ENCODE data around the gene GATA6. TPM values are rescaled to one million over a fixed set of nuclear protein-coding genes. Genes with fewer than 3 reads are reported as not detected.

The GATA6 gene
- polyA plus RNA-seq, 1 experiment: 1.5 TPM

DNA sequence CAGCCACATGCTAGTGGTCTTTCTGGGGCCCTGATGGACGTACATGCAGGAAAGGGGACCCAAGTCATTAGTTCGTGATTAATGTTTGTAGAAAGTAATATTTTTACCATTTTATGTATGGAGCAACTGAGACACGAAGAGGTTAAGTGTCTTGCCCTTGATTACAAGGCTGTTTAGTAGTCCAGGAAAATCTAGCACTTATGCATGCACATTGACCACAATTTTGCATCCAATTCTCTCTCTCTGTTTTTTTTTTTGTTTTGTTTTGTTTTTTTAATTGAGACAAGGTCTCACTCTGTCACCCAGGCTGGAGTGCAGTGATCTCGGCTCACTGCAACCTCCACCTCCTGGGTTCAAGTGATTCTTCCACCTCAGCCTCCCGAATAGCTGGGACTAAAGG is 8.3 kb upstream of the GATA6 start:
- peaks cover 59% of the 10 kb centered on the region for H3K27me3 ChIP-seq (ENCODE audit: control insufficient read depth, insufficient read depth, low read length)
- ChIA-PET CTCF (no interaction called here), POLR2A (no interaction called here)
- peaks cover 11% of the 10 kb centered on the region; the same call in 1 of the 2 replicates for H3K9me3 ChIP-seq (ENCODE audit: control insufficient read depth, insufficient read depth, low read length)
- no peak overlapping the region for H3K4me3 ChIP-seq (ENCODE audit: low read depth, low read length)
- no peak overlapping the region for H3K27ac ChIP-seq (ENCODE audit: low read depth, low read length)
- DNase-seq (ENCODE audit: low read depth, low spot score): no peak
- TF ChIP-seq, protein P1, sequence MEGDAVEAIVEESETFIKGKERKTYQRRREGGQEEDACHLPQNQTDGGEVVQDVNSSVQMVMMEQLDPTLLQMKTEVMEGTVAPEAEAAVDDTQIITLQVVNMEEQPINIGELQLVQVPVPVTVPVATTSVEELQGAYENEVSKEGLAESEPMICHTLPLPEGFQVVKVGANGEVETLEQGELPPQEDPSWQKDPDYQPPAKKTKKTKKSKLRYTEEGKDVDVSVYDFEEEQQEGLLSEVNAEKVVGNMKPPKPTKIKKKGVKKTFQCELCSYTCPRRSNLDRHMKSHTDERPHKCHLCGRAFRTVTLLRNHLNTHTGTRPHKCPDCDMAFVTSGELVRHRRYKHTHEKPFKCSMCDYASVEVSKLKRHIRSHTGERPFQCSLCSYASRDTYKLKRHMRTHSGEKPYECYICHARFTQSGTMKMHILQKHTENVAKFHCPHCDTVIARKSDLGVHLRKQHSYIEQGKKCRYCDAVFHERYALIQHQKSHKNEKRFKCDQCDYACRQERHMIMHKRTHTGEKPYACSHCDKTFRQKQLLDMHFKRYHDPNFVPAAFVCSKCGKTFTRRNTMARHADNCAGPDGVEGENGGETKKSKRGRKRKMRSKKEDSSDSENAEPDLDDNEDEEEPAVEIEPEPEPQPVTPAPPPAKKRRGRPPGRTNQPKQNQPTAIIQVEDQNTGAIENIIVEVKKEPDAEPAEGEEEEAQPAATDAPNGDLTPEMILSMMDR (IDR thresholded peaks at IDR 0.05; ENCODE audit: low read depth, low read length): no peak

DNA sequence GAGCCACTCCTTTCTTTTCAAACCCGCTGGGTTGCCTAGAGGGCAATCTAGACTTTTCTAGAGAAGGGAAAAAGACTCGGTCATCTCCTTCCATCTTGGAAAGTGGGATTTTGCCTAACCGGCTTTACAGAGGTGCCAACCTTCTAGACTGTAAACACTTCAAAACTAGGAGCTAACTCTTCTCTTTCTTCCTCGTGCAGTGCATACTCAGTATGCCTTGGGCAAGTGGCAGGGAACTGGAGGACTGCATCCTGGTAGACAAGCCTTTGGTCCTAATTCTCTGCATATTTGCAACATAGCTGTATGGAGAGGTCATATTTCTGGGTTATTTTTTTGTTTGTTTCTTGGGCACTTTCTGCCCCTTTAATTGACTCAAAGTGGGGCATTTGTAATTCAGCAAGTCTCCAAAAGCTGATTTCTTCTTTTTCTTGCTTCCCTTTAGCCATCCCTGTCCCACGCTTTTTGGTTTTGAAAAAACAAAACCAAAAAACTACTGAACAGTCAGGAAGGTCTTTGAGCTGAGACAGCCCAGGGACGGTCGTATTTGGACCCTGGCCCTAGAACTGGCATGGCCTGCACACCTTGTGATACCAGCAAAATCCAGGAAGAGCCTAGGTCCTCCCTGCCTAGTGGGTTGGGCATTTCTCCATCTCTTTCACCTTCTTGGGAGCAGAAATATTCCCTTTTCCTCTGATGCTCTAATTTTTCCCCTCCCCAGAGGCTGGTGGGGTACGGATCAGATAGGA is 5.8 kb upstream of the GATA6 start:
- no peak overlapping the region for H3K27ac ChIP-seq (ENCODE audit: low read depth, low read length)
- H3K27me3 ChIP-seq (ENCODE audit: control insufficient read depth, insufficient read depth, low read length): peaks cover 75% of the 10 kb centered on the region
- ChIA-PET POLR2A (no interaction called here), CTCF (no interaction called here)
- H3K4me3 ChIP-seq (ENCODE audit: low read depth, low read length): no peak overlapping the region
- TF ChIP-seq, protein P1 (IDR thresholded peaks at IDR 0.05; ENCODE audit: low read depth, low read length): no peak
- no peak for DNase-seq (ENCODE audit: low read depth, low spot score)
- peaks cover 20% of the 10 kb centered on the region; the same call in 1 of the 2 replicates for H3K9me3 ChIP-seq (ENCODE audit: control insufficient read depth, insufficient read depth, low read length)

- Histone ChIP-seq H3K4me3 (ENCODE audit: low read depth, low read length) (no peak overlapping the region), H3K9me3 (ENCODE audit: control insufficient read depth, insufficient read depth, low read length) (peaks cover 20% of the 10 kb centered on the region; the same call in 1 of the 2 replicates), H3K27me3 (ENCODE audit: control insufficient read depth, insufficient read depth, low read length) (peaks cover 75% of the 10 kb centered on the region), H3K27ac (ENCODE audit: low read depth, low read length) (no peak overlapping the region)
- DNase-seq (ENCODE audit: low read depth, low spot score): no peak
- ChIA-PET CTCF (no interaction called here), POLR2A (no interaction called here)
- TF ChIP-seq, protein P1 (IDR thresholded peaks at IDR 0.05; ENCODE audit: low read depth, low read length): no peak
These were observed 4.9 kb upstream of the GATA6 start for GRCh38 chr18:22164337-22165048.

DNA sequence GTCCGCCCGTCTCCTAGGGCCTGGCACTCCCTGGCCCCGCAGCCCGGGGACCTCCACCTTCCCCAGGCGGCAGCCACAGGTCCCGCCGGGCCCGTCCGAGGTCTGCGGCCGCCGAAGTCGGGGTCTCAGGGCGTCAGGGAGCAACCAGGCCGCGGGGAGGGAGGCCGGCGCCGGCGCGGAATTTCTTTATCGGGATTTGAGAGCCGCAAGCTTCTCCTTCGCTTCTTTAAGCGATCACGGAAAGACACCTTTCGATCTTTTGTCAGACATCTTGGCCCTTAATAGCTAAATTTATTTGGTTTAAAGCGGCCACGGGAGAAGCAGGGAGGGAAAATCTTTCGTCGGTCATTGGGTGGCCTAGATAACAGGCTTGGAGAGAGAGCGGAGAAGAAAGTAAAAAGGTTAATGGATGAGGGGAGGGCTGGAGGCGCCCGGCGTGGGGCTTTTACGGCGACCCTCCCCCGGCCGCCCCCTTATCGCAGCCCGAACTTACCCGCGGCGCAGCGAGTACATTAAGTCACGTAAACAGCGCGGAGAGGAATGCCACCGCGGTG is 4.3 kb upstream of the GATA6 start:
- H3K4me3 ChIP-seq (ENCODE audit: low read depth, low read length): no peak overlapping the region
- ChIA-PET POLR2A (no interaction called here), CTCF (no interaction called here)
- H3K9me3 ChIP-seq (ENCODE audit: control insufficient read depth, insufficient read depth, low read length): peaks cover 20% of the 10 kb centered on the region; the same call in 1 of the 2 replicates
- no peak overlapping the region for H3K27ac ChIP-seq (ENCODE audit: low read depth, low read length)
- H3K27me3 ChIP-seq (ENCODE audit: control insufficient read depth, insufficient read depth, low read length): peaks cover 72% of the 10 kb centered on the region
- DNase-seq (ENCODE audit: low read depth, low spot score): no peak
- TF ChIP-seq, protein P1 (IDR thresholded peaks at IDR 0.05; ENCODE audit: low read depth, low read length): no peak

GRCh38 chr18:22165603-22166068 is 3.8 kb upstream of the GATA6 start:
- Histone ChIP-seq H3K27ac (ENCODE audit: low read depth, low read length) (no peak overlapping the region), H3K4me3 (ENCODE audit: low read depth, low read length) (no peak overlapping the region), H3K27me3 (ENCODE audit: control insufficient read depth, insufficient read depth, low read length) (peaks cover 70% of the 10 kb centered on the region), H3K9me3 (ENCODE audit: control insufficient read depth, insufficient read depth, low read length) (peaks cover 20% of the 10 kb centered on the region; the same call in 1 of the 2 replicates)
- ChIA-PET CTCF (no interaction called here), POLR2A (no interaction called here)
- DNase-seq (ENCODE audit: low read depth, low spot score): no peak
- TF ChIP-seq, protein P1 (IDR thresholded peaks at IDR 0.05; ENCODE audit: low read depth, low read length): no peak

Measured in AG04450 (cell line).